Esophagus squamous epithelium (tissue), 4 donors: Measurements from ENCODE around the gene ATP11A.

Source experiments
- CTCF ChIP-seq, 6 experiments: fragments of 450-650 bp in 4 of 6; fragments of 200-600 bp in 2 of 6; sonication (generic) in 2 of 6; IDR thresholded peaks; one replicate each; pipeline ENCODE4 v1.5.1; 2016 to 2019; ENCODE audit warnings: antibody characterized with exemption in 6 of 6, mild to moderate bottlenecking in 4 of 6, moderate library complexity in 4 of 6
- POLR2A ChIP-seq, 4 donors: fragments of 450-650 bp; IDR thresholded peaks; one replicate each; pipeline ENCODE4 v1.6.1; 2017; ENCODE audit warnings: antibody characterized with exemption in 4 of 4, mild to moderate bottlenecking in 4 of 4, moderate library complexity in 3 of 4

DNA sequence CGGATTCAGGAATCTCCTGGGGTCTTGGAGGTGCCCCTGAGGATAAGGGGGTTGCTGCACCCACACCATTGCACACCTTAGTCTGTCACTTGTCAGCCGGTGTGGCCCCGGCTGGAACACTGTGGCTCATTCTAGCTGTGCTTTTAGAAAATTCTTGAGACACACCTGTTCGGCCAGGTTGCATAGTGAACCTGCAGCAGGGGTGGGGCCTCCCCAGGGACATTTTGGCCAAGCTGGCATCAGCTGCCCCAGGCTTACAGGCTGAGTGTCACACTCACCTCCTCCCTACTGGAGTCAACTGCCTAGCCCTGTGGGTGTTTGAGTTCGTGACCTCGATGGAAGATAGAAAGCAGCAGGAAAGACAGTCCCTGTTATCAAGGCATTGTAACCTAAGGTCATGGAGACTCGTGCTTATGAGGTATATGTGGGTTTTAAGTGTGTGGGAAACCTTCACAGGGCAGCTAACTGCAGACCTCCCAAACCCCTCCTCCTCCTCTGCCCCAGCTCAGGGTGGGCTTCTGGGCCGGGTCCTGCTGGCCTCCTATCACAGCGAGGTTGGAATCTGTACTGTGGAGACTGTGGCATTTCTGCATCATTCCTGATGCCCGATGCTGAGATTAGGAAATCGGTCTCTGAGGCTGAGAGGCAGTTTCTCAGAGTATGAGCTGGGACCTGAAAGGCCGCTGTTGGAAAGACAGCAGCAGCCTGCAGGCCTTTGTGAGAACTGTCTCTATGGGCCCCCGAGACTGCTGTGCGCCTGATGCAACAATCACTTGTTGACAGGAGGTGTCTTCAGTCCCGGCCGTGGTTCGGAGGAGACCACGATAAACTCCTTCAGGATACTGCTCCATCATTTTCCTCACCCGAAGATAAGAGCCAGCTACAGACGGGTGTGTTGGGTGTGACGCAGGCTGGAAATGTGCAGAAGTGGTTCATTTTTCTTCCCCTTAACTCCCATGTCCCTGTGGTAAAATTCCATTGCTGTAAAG lies 72.2 kb downstream of the ATP11A start:
- TF ChIP-seq CTCF (IDR thresholded peaks at IDR 0.05) (no peak), POLR2A (IDR thresholded peaks at IDR 0.05) (no peak)
